Kidney epithelial cell (primary cell): ENCODE results near the gene ITGA2. TPM values are rescaled to one million over a fixed set of nuclear protein-coding genes. Genes with fewer than 3 reads are reported as not detected.
"Not testable (repeated sequence)": the region's sequence is repeated elsewhere in the genome, so short reads cannot be mapped to it uniquely, and the experiment has no call there.

Experiments
- DNase-seq: peaks from one replicate; pipeline ENCODE4 v3.0.0-alpha.2; 2010; ENCODE audit warnings: low read depth
- H3K27me3 ChIP-seq: 2 replicates; pipeline ENCODE4 v1.6.0; 2011; ENCODE audit warnings: low read length; ENCODE audit not compliant: control insufficient read depth, insufficient read depth
- H3K36me3 ChIP-seq: 2 replicates; pipeline ENCODE4 v1.5.1; 2011; ENCODE audit warnings: low read length; ENCODE audit not compliant: control insufficient read depth, insufficient read depth
- H3K4me3 ChIP-seq: 2 replicates; pipeline ENCODE4 v1.5.1; 2011; ENCODE audit warnings: low read depth, mild to moderate bottlenecking, control low read depth, low read length
- total RNA-seq: library from RNA; depleted of rRNA; stranded (reverse); fragments of >200 nt; gene quantifications from 2 replicates; pipeline ENCODE4 v1.2.3, GENCODE V29; 2015
- TF ChIP-seq, protein P1 (sequence below): IDR thresholded peaks from 2 replicates; pipeline ENCODE4 v1.5.1; 2011; ENCODE audit warnings: mild to moderate bottlenecking, moderate library complexity, low read length, control low read depth, inconsistent platforms; ENCODE audit not compliant: insufficient read depth, poor library complexity, severe bottlenecking

The ITGA2 gene
- total RNA-seq, 1 donor from 2014 or later = 62.0 TPM

DNA sequence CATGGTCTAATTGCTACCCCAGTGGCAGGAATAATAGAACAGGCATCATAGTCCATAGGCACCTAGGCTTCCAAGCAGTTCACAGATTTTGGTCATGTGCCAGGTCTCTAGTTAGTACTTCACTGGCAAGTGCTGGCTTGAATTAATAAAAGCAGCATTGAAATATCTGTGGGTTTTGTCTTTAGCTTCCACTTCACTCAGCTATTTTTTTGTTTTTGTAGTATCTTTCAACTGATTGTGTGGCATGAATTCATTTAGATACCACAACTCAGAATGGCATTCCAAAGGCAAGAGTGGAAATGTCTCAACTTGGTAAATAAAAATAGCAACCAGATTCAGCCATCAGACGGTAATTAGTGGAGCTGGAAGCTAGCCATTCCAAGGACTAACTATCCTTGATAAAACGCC is 27.9 kb upstream of the ITGA2 start:
- no peak for DNase-seq
- Histone ChIP-seq H3K36me3 (no peaks in the 10 kb centered on the region), H3K4me3 (no peak overlapping the region), H3K27me3 (no peaks in the 10 kb centered on the region)
- TF ChIP-seq, protein P1, sequence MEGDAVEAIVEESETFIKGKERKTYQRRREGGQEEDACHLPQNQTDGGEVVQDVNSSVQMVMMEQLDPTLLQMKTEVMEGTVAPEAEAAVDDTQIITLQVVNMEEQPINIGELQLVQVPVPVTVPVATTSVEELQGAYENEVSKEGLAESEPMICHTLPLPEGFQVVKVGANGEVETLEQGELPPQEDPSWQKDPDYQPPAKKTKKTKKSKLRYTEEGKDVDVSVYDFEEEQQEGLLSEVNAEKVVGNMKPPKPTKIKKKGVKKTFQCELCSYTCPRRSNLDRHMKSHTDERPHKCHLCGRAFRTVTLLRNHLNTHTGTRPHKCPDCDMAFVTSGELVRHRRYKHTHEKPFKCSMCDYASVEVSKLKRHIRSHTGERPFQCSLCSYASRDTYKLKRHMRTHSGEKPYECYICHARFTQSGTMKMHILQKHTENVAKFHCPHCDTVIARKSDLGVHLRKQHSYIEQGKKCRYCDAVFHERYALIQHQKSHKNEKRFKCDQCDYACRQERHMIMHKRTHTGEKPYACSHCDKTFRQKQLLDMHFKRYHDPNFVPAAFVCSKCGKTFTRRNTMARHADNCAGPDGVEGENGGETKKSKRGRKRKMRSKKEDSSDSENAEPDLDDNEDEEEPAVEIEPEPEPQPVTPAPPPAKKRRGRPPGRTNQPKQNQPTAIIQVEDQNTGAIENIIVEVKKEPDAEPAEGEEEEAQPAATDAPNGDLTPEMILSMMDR = no peak

DNA sequence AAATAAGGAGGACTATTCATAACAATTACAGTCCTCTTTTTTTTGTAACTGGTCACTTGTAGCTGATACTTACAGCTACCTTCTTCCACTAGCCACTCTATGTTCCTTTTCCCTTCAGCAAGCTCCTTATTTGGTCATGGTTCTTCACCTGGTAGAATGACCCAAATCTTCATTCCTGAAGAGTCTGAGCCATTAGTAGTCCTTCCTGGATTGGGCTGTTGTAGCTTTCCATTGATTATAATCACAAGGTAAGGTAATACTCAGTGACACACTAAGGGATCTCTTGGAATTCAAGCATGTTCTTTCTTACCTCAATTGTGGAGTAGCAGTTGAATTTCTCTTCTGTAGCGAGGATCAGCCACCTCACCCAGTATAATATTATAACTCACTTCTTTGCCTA is 25.5 kb upstream of the ITGA2 start:
- TF ChIP-seq, protein P1 = no peak
- H3K4me3 ChIP-seq = no peak overlapping the region
- DNase-seq = no peak
- no peaks in the 10 kb centered on the region for H3K36me3 ChIP-seq
- no peaks in the 10 kb centered on the region for H3K27me3 ChIP-seq

DNA sequence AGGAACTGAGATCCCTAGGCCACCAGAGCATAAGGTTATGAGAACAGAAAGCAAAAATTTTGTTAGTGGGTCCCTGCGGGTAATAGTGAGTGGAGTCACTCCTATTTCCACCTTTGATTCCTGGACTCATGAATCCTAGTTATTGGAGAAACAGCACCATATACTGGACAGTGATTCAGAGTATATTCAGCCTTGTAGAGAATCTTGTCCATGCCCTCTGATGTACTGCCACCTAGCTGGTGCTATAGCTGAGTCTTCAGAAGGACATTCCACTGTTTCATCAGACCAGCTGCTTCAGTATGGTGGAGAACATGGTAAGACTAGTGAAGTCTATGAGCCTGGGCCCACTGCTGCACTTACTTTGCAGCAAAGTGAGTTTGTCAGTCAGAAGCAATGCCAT is 25.0 kb upstream of the ITGA2 start:
- H3K36me3 ChIP-seq = no peaks in the 10 kb centered on the region
- H3K4me3 ChIP-seq = no peak overlapping the region
- no peaks in the 10 kb centered on the region for H3K27me3 ChIP-seq
- no peak for DNase-seq
- TF ChIP-seq, protein P1 = peak; percentile 17

DNA sequence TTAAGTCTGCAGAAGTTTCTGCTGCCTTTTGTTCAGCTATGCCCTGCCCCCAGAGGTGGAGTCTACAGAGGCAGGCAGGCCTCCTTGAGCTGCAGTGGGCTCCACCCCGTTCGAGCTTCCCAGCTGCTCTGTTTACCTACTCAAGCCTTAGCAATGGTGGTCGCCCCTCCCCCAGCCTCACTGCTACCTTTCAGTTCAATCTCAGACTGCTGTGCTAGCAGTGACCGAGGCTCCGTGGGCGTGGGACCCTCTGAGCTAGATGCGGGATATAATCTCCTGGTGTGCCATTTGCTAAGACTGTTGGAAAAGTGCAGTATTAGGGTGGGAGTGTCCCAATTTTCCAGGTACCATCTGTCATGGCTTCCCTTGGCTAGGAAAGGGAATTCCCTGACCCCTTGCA is 13.0 kb upstream of the ITGA2 start:
- H3K4me3 ChIP-seq, DNase-seq, H3K36me3 ChIP-seq: not testable (repeated sequence)

DNA sequence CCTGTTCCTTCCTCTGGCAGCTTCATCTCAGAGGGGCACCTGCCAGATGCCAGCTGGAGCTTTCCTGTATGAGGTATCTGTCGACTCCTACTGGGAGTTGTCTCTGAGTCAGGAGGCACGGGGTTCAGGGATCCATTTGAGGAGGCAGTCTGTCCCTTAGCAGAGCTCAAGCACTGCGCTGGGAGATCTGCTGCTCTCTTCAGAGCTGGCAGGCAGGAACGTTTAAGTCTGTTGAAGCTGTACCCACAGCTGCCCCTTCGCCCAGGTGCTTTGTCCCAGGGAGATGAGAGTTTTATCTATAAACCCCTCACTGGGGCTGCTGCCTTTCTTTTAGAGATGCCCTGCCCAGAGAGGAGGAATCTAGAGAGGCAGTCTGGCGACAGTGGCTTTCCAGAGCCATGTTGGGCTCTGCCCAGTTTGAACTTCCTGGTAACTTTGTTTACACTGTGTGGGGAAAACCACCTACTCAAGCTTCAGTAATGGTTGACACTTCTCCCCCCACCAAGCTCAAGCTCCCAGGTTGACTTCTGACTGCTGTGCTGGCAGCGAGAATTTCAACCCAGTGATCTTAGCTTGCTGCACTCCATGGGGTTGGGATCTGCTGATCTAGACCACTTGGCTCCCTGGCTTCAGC is 11.8 kb upstream of the ITGA2 start:
- no peak overlapping the region for H3K4me3 ChIP-seq
- no peaks in the 10 kb centered on the region for H3K27me3 ChIP-seq
- H3K36me3 ChIP-seq = no peaks in the 10 kb centered on the region
- no peak for DNase-seq
- TF ChIP-seq, protein P1 = no peak

More for the DNA sequence above, 13.0 kb upstream of the ITGA2 start:
- H3K27me3 ChIP-seq = not testable (repeated sequence)

DNA sequence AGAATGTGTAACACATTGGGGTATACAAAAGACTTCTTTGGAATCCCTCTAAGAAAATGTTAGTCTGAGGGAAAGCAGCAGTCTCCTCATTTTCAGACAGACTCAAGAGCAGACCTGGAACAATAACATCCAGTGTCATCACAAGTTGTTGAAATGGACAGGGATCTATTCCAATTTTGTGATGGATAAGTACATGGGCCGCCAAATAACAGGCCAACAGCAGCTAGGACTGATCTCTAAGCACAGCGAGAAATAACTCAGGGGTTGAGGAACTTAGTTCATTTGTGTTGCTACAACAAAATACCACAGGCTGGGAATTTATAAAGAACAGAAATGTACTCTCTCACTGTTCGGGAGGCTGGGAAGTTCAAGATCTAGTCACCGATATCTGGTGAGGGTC is 7.6 kb upstream of the ITGA2 start:
- no peaks in the 10 kb centered on the region for H3K27me3 ChIP-seq
- DNase-seq = no peak
- no peaks in the 10 kb centered on the region for H3K36me3 ChIP-seq
- H3K4me3 ChIP-seq = no peak overlapping the region
- TF ChIP-seq, protein P1 = no peak
